DND-41 (cell line): ENCODE data around the gene NMT2.

Source experiments
- ATAC-seq: fragments of 200-7000 bp; cut with Tn5 transposase; 3 replicates; pipeline ENCODE4 v1.9.1; 2021; ENCODE audit warnings: low read depth; ENCODE audit not compliant: insufficient read depth
- DNase-seq: peaks from one replicate; pipeline ENCODE4 v3.0.0-alpha.2; 2020
- H2AFZ ChIP-seq: 2 replicates; pipeline ENCODE4 v1.6.0; 2012; ENCODE audit warnings: low read depth, low read length
- H3K27ac ChIP-seq: 2 replicates; pipeline ENCODE4 v1.5.1; 2012; ENCODE audit warnings: low read length, inconsistent platforms
- H3K27me3 ChIP-seq: fragments of 200-600 bp; sonication (generic); 2 replicates; pipeline ENCODE4 v1.6.0; 2012; ENCODE audit warnings: low read length, mild to moderate bottlenecking, inconsistent platforms; ENCODE audit not compliant: insufficient read depth, poor library complexity
- H3K36me3 ChIP-seq: 2 replicates; pipeline ENCODE4 v1.5.1; 2012; ENCODE audit warnings: low read length, inconsistent platforms; ENCODE audit not compliant: insufficient read depth
- H3K4me1 ChIP-seq: 2 replicates; pipeline ENCODE4 v1.5.1; 2012; ENCODE audit warnings: mild to moderate bottlenecking, low read length; ENCODE audit not compliant: insufficient read depth
- H3K4me2 ChIP-seq: 2 replicates; pipeline ENCODE4 v1.6.0; 2012; ENCODE audit warnings: mild to moderate bottlenecking, moderate library complexity, low read length, inconsistent platforms; ENCODE audit not compliant: insufficient read depth
- H3K4me3 ChIP-seq, 2 experiments: fragments of 200-600 bp in 1 of 2; shearing (Covaris generic) in 1 of 2; 2 replicates each; pipeline ENCODE4 v1.5.1; 2012 to 2016; ENCODE audit warnings: inconsistent platforms in 2 of 2, low read length in 2 of 2, mild to moderate bottlenecking in 2 of 2, low read depth in 1 of 2, moderate library complexity in 1 of 2
- H3K79me2 ChIP-seq: 2 replicates; pipeline ENCODE4 v1.6.0; 2012; ENCODE audit warnings: low read length, inconsistent platforms; ENCODE audit not compliant: insufficient read depth
- H3K9ac ChIP-seq: 2 replicates; pipeline ENCODE4 v1.6.0; 2012; ENCODE audit warnings: low read depth, mild to moderate bottlenecking, inconsistent platforms, low read length, moderate library complexity
- H3K9me3 ChIP-seq: 2 replicates; pipeline ENCODE4 v1.5.1; 2012; ENCODE audit warnings: low read length, moderate library complexity, mild to moderate bottlenecking, inconsistent platforms; ENCODE audit not compliant: insufficient read depth, severe bottlenecking
- H4K20me1 ChIP-seq: 2 replicates; pipeline ENCODE4 v1.6.0; 2012; ENCODE audit warnings: low read length; ENCODE audit not compliant: insufficient read depth
- CTCF ChIP-seq: IDR thresholded peaks from 2 replicates; pipeline ENCODE4 v1.5.1; 2012; ENCODE audit warnings: borderline replicate concordance, low read length, moderate library complexity, mild to moderate bottlenecking; ENCODE audit not compliant: poor library complexity, severe bottlenecking; ENCODE audit errors: extremely low read depth
- EZH2 ChIP-seq: IDR thresholded peaks from 3 replicates; pipeline ENCODE4 v1.6.1; 2012; ENCODE audit warnings: borderline replicate concordance, low read depth, mild to moderate bottlenecking, moderate library complexity, low read length, inconsistent platforms; ENCODE audit not compliant: severe bottlenecking

NMT2 gene

DNA sequence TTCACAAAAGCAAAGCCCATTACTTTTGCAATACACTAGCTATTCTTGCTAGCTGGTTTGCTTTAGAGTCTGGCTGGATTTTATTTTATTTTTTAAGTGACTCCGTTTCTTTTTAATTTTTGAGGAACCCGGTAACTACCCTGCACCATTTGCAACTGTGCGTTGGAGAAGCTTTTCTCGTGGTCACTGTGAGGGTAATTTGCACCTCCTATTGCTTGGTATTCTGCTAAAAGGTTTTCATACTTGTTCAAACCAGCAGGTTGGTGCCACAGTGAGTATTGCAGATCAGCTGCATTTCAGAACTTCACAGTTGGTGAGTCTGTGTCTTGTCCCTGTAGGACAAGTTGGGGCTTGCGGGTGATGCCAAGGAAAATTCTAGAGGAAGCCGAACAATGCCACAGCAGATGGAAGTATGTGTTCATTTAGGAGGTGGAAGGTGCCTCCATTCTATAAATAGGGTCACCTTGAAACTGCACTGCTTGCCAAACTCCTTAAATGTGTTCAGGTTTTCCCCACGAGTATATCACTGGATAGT, 3.9 kb upstream of the NMT2 start:
- no peak for DNase-seq
- Histone ChIP-seq H3K9me3 (no peaks in the 10 kb centered on the region), H2AFZ (no peak overlapping the region), H3K9ac (no peak overlapping the region; the same call in 1 of the 2 replicates), H3K4me3 (no peak overlapping the region), H3K4me1 (peaks cover 49% of the 10 kb centered on the region), H4K20me1 (peaks cover 6% of the 10 kb centered on the region; the same call in 1 of the 2 replicates), H3K79me2 (peaks cover 7% of the 10 kb centered on the region), H3K36me3 (no peaks in the 10 kb centered on the region; the same call in 1 of the 2 replicates), H3K4me2 (no peak overlapping the region), H3K27me3 (no peaks in the 10 kb centered on the region), H3K27ac (peak overlapping the region; percentile 59)
- no peak for TF ChIP-seq CTCF
- no peak for TF ChIP-seq EZH2
- ATAC-seq: no peak

DNA sequence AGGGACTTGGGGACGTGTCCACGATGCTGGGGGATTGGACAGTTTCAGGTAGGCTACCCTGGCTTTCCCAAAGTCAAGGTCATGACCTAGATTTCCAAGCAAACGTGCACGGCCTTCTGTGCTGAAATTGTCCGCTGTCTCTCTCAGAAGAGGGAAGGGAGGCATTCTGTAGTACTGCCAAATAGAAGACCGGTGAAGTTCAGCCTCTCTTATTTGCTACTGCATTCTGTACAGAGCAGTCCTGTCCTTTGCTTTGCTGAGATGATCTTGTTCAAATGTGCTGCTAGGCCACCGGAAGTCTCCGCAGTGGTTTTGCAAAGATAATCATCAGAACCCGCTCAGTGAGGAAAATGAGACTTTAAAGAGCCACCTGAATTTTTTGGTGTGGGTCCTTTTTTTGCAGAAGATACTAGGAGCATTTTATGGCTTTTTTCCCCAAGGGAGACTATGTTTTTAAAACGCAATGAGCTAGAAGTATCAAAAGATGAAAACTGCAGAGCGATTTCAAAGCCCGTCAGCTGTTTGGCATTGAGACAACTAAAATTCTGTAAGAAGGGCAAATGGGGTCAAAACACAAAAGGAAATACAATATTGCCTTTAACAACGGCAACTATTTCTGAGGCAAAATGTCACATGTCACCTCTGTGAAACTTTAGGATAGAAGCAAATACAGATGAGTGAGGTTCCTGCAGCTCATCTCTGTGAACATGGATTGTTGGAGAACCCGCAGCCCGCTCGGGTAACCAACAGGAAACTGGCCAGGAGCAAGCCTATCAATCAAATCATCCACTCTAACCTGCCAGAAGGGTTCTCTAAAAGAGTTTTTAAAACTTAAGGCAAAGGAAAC, 1.3 kb upstream of the NMT2 start:
- DNase-seq (peak; percentile 87), ATAC-seq (peak; percentile 76)
- H3K4me3 ChIP-seq: peak overlapping the region in 1 of 2 experiments; percentile 64; a peak in 3 of 4 replicates
- H3K27ac ChIP-seq: peak overlapping the region; percentile 96
- peak overlapping the region; percentile 94 for H3K4me2 ChIP-seq
- H4K20me1 ChIP-seq: peaks cover 8% of the 10 kb centered on the region; the same call in 1 of the 2 replicates
- H3K79me2 ChIP-seq: peaks cover 32% of the 10 kb centered on the region
- peak overlapping the region; percentile 74; the same call in 1 of the 2 replicates for H2AFZ ChIP-seq
- no peaks in the 10 kb centered on the region for H3K27me3 ChIP-seq
- peak overlapping the region; percentile 59 for H3K9ac ChIP-seq
- TF ChIP-seq CTCF (no peak), EZH2 (no peak)
- H3K9me3 ChIP-seq: no peaks in the 10 kb centered on the region
- H3K4me1 ChIP-seq: peaks cover 64% of the 10 kb centered on the region
- H3K36me3 ChIP-seq: no peaks in the 10 kb centered on the region; the same call in 1 of the 2 replicates

DNA sequence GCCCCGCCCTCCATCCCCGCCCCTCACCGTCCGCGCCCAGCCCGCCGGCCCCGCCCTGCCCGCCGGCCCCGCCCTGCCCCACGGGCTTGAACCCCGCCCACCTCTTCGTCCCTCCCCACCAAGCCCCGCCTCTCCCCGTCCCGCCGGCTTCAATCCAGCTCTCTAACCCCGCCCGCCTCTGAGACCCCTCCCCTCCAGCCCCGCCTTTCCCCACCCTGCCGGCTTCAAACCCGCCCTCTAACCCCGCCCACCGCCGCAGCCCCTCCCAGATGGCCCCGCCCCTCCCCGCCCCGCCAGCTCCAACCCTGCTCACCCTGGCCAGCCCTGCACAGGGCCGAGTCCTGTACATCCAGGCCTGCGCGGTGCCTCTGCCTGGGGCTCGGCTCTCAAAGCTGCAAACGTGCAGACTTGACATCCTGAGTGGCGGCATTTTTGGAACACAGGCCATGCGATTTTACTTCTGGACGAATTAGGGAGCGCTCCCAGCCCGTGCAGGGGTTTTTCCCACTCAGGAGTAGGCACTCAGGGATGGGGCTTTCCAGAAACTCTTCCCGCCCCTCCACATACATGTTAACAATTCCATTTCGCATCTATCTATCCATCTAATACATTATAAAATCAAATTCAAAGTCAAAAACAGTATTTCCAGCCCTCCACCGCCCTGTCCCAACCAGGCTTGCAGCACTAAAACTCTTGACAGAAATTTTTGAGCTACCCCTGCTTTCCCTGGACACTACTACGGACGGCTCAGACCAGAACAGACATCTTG, 477 bp upstream of the NMT2 start:
- H3K79me2 ChIP-seq: peaks cover 40% of the 10 kb centered on the region
- ATAC-seq: peak; percentile 55
- H3K4me2 ChIP-seq: peak overlapping the region; percentile 94
- peaks cover 12% of the 10 kb centered on the region; the same call in 1 of the 2 replicates for H4K20me1 ChIP-seq
- peak; percentile 93 for DNase-seq
- peak overlapping the region; percentile 74 for H2AFZ ChIP-seq
- peaks cover 64% of the 10 kb centered on the region for H3K4me1 ChIP-seq
- no peaks in the 10 kb centered on the region for H3K9me3 ChIP-seq
- no peaks in the 10 kb centered on the region for H3K27me3 ChIP-seq
- no peaks in the 10 kb centered on the region; the same call in 1 of the 2 replicates for H3K36me3 ChIP-seq
- H3K9ac ChIP-seq: peak overlapping the region; percentile 59
- H3K27ac ChIP-seq: peak overlapping the region; percentile 96
- TF ChIP-seq EZH2: no peak
- TF ChIP-seq CTCF: no peak
- peak overlapping the region; percentile 14 to 64; a peak in 3 of 4 replicates for H3K4me3 ChIP-seq
